GM12864 (cell line): ENCODE measurements around the gene C2CD2.

ENCODE experiments used
- DNase-seq: peaks from one replicate; pipeline ENCODE4 v3.0.0-alpha.2; 2011; ENCODE audit warnings: low read depth
- H3K4me3 ChIP-seq: 2 replicates; pipeline ENCODE4 v1.5.1; 2011; ENCODE audit warnings: mild to moderate bottlenecking, low read depth, low read length, control low read depth
- CTCF ChIP-seq: IDR thresholded peaks from 2 replicates; pipeline ENCODE4 v1.5.1; 2011; ENCODE audit warnings: low read depth, mild to moderate bottlenecking, moderate library complexity, low read length, control low read depth, inconsistent platforms; ENCODE audit errors: missing control alignments

Gene C2CD2

GRCh38 chr21:41914358-41914757, 39.5 kb downstream of the C2CD2 start:
- H3K4me3 ChIP-seq: no peak overlapping the region
- no peak for DNase-seq

GRCh38 chr21:41913230-41913629, 40.6 kb downstream of the C2CD2 start:
- no peak for DNase-seq
- H3K4me3 ChIP-seq: no peak overlapping the region
- TF ChIP-seq CTCF: no peak

More at GRCh38 chr21:41914358-41914757, 39.5 kb downstream of the C2CD2 start:
- TF ChIP-seq CTCF: no peak

GRCh38 chr21:41908829-41909228, 45.0 kb downstream of the C2CD2 start:
- H3K4me3 ChIP-seq: no peak overlapping the region
- DNase-seq: no peak
- TF ChIP-seq CTCF: no peak

- no peak for TF ChIP-seq CTCF
- no peak for DNase-seq
- no peak overlapping the region for H3K4me3 ChIP-seq
These were observed 46.1 kb downstream of the C2CD2 start for GRCh38 chr21:41907496-41908258.

- TF ChIP-seq CTCF: no peak
- no peak overlapping the region for H3K4me3 ChIP-seq
- DNase-seq: no peak
These were observed 47.0 kb downstream of the C2CD2 start for GRCh38 chr21:41906770-41907169.

GRCh38 chr21:41903559-41904351, 50.1 kb downstream of the C2CD2 start:
- no peak for TF ChIP-seq CTCF
- H3K4me3 ChIP-seq: no peak overlapping the region
- no peak for DNase-seq

GRCh38 chr21:41902946-41903345, 50.9 kb downstream of the C2CD2 start:
- no peak for DNase-seq
- TF ChIP-seq CTCF: no peak
- no peak overlapping the region for H3K4me3 ChIP-seq
